ENCODE results near the gene CDKN2D.
A peak's percentile ranks its signal among the peaks of the same experiment; 100 is the strongest.

Gene CDKN2D

GRCh38 chr19:10568826-10569651, at the start of gene CDKN2D:
Gene CDKN2D (minus strand): TSS chr19:10568979. CDS start chr19:10568653, 326 bp downstream.
- peak; percentile 98 to 99 (median 98) for DNase-seq (ENCODE audit: low read depth in 4 of 4, low spot score in 1 of 4)

DNA sequence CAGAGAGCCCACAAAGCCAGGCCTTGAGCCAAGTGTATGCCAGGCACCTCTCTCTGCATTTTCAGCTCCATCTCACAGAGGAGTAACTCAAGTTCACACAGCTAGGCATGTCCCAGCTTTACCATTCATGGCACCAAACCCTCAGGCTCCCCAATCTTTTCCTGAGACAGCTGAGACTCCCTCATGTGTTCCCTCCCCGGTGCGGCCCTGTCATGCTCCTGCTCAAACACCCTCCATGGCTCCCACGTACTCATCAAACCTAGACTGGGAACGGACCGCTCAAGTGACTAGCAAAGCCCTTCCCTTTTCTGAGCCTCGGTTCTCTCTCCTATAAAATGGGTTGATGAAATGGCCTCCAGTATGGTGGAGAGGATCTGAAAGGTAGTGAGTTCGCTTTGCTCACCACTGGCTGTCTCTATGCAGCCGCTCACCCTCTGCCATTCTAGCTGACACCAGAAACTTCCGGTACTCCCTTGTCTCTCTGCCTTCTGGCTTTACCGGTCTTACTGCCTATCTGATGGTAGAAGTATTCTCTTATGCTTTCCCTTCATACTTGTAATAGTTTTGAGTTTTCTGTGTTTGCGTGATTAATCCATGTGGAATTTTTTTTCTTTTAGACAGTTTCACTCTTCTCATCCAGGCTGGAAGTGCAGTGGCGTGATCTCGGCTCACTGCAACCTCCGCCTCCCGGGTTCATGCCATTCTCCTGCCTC, 48.8 kb upstream of the CDKN2D start:
- no peak for DNase-seq (ENCODE audit: low read depth in 4 of 4, low spot score in 1 of 4)

GRCh38 chr19:10615429-10616023, 46.7 kb upstream of the CDKN2D start:
- DNase-seq (ENCODE audit: low read depth in 4 of 4, low spot score in 1 of 4), result no peak

DNA sequence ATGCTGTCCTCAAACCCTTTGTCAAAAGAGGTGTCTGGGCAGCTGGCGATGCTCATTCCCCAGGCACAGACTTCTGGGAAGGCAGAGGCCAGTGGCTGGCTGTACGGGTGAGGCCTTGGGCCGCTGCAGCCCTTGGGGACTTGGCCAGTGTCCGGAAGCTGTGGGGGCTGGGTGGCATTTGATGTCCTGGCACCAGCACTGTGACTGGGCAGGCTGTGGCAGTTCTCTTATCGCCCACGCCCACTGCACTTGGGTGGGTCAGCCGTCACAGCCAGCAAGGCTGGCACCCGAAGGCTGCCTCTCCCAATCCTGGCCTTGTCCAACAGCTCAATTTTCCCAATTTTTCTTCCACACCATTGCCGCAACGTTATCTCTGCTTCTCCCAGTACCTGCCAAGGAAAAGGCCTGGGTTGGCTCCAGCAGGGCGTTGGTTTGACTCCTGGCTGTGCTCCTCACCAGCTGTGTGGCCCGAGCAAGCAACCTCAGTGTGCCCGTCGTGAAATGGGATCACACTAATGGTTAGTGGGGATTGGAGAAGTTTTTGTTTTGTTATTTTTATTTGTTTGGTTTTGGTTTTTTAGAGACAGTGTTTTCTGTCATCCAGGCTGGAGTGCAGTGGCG, 43.8 kb upstream of the CDKN2D start:
- DNase-seq (ENCODE audit: low read depth in 4 of 4, low spot score in 1 of 4), result no peak

- DNase-seq (ENCODE audit: low read depth in 4 of 4, low spot score in 1 of 4), result no peak
These were observed 43.1 kb upstream of the CDKN2D start for GRCh38 chr19:10611907-10612306.

DNA sequence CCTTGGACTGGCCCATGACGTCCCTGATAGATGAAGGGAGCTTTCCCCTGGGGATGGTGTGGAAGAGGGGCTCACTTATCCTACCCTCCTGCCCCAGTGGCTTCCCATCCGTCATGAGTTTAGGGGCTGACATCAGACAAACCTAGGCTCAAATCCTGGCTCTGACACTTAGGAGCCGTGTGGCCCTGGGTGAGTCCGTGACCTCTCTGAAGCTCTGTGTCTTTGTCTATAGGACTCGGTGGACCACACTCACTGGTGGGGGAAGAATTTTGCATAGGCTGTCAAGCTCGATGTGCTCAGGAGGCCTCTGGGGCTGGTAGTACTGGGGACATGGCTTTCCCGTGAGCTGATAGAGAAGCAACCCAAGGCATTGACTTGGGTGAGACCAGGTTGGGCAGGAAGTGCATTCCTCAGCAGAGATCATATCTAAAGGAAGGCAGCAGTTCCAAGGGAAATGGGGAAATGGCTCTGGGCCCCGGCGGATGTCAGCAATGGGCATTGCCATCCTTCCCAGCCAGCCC, 35.7 kb upstream of the CDKN2D start:
- no peak for DNase-seq (ENCODE audit: low read depth in 4 of 4, low spot score in 1 of 4)

GRCh38 chr19:10603873-10604459, 35.2 kb upstream of the CDKN2D start:
- no peak for DNase-seq (ENCODE audit: low read depth in 4 of 4, low spot score in 1 of 4)

DNA sequence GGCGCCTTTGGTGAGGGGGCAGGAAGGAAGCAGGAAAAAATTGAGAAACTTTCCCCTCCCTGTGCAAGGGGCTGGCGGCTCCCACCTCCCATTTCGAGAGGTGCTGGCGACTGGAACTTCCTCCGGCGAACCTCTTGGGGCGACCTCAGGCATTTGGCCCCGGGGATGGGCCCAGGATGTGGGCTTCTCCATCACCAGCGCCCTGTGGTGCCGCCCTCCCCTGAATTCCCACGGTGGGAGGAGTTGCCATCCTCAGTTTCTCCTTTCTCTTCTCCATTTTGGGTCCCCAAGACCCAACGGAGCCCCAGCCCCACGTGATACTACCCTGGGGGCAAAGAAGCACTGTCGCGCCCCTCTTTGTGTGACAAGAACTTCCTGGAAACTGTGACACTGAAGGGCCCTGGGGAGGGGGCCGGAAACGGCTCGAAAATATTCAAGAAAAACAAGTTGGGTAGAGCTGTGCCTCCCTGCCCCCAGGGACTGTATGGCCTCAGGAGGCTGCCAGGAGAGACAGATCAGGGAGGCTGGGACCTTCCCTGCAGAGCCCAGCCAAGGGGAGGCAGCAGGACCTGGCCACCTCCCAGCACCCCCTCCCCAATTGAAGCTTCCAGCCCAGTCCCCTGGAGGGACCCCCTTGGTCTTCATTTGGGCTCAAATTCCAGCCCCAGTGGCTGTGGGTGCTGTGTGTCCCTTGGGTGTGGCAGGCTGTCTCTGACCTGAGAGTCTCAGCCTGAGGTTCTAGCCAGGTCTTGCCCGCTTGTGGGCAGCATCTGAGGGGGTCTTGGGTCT, 34.5 kb upstream of the CDKN2D start:
- DNase-seq (ENCODE audit: low read depth in 4 of 4, low spot score in 1 of 4), result peak in 3 of 4 experiments; percentile 35 to 60 (median 49)

GRCh38 chr19:10602330-10603083, 33.7 kb upstream of the CDKN2D start:
- DNase-seq (ENCODE audit: low read depth in 4 of 4, low spot score in 1 of 4), result peak; percentile 75 to 87 (median 82)

- DNase-seq (ENCODE audit: low read depth in 4 of 4, low spot score in 1 of 4), result no peak
These were observed 33.2 kb upstream of the CDKN2D start for GRCh38 chr19:10601999-10602329.

GRCh38 chr19:10600149-10600548, 31.4 kb upstream of the CDKN2D start:
- no peak for DNase-seq (ENCODE audit: low read depth in 4 of 4, low spot score in 1 of 4)

DNA sequence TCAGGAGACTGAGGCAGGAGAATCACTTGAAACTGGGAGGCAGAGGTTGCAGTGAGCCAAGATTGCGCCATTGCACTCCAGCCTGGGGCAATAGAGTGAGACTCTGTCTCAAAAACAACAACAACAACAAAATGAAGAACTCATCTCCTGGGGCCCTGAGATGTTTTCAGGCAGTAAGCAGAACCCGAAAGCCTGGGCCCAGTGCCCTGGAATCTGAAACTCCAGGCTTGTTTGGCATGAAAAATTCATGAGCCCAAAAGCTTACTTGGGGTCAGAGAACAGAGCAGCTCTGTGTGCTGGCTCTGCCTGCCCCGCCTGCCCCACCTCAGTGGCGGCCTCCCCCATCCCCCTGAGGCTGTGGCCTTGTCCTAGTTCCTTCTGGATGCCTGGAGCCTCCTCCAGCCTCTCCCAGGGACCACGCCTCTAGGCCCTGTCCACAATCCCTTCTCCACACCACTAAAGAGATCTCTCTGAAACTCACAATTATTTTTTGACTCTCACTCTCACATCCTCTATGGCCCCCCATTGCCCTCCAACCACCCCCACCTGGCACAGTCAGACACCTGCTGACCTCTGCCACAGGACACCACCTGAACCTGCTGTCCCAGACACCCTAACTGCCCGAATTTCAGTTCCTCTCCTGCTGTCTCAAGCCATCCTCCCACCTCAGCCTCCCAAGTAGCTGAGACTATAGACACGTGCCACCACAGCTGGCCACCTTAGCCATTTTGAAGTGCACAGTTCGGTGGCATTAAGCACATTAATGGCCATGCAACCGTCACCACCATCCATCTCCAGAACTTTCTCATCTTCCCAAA, 25.2 kb upstream of the CDKN2D start:
- no peak for DNase-seq (ENCODE audit: low read depth in 4 of 4, low spot score in 1 of 4)

- no peak for DNase-seq (ENCODE audit: low read depth in 4 of 4, low spot score in 1 of 4)
These were observed 24.4 kb upstream of the CDKN2D start for GRCh38 chr19:10593148-10593547.

- no peak for DNase-seq (ENCODE audit: low read depth in 4 of 4, low spot score in 1 of 4)
These were observed 19.0 kb upstream of the CDKN2D start for GRCh38 chr19:10587839-10588150.

DNA sequence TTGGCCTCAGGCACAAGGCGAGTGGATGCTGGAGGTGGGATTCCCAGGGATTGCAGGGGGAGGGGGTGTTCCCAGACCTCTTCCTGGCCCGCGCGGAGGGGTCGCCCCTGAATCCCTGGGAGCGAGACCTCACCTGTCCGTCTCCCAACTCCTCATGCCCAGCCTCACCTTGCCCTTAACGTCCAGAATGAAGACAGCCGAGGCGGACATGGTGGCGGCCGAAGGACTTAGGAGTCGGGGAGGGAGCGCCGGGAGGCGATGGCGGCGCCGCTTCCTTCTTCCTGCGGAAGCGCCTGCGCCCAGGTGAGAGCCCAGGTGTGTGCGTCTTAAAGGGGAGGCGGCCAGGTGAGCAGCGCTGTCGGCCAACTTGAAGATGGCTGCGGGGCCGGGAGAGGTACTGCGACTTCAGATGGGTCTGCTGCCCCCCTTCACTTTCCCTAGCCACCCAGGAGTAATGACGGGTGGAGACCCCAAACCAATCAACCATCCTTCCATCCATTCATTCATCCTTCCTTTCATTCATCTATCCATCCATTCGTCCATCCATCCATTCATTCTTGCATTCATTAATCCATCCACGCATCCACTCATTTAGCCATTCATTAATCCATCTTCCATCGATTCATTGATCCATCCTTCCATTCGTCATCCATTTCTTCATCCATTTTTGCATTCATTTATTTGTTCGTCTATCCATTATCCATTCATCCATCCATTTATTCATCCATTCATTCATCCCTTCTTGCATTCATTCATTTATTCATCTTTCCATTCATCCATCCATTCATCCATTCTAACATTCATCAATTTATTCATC, 18.5 kb upstream of the CDKN2D start, which contains the start of gene AP1M2:
AP1M2 (minus strand) TSS at position 291 of the 817 bp plus-strand sequence; CDS start at position 210, 81 bp downstream.
- no peak for DNase-seq (ENCODE audit: low read depth in 4 of 4, low spot score in 1 of 4)

DNA sequence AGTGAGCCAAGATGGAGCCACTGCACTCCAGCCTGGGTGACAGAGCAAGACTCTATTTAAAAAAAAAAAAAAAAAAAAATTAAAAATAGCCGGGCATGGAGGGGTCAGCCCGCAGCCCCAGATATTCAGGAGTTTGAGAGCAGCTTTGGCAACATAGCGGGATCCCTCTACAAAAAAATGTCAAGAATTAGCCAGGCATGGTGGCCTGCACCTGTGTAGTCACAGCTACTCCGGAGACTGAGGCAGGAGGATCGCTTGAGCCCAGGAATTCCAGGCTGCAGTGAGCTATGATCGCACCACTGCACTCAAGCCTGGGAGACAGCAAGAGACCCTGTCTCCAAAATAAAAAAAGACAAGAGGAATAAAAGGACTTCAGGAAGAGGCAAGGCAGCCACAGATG, 17.6 kb upstream of the CDKN2D start:
- DNase-seq (ENCODE audit: low read depth in 4 of 4, low spot score in 1 of 4), result no peak

DNA sequence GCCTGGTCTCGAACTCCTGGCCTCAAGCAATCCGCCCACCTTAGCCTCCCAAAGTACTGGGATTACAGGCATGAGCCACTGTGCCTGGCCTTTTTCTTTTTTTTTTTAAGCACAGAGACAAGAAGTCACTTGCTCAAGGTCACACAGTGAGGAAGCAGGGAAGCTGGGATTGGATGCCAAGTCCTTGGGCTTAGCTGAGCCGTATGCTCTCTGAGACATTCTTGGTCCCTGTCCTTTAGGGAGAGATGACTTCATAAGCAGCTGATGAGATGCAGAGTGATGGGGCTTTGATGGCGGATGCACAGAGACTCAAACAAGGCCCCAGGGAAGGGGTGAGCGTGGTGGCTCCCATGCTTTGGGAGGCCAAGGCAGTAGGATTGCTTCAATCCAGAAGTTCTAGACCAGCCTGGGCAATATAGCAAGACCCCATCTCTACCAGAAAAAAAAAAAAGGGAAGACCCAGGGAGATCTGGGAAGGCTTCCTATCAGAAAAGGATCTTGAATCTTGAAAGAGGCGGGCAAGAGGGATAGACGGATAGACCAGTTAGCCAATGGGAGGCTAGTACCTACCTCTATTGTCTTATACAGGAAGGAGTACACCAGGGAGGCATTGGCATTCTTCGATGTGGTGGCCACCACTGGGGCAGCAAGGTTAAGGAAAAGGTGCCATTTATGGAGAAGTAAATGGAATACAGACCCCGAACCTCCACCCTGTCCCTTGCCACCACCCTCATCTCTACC, 14.4 kb upstream of the CDKN2D start:
- no peak for DNase-seq (ENCODE audit: low read depth in 4 of 4, low spot score in 1 of 4)
